Right atrium auricular region (tissue), 2 donors: ENCODE measurements around the gene ZNF500. TPM values are rescaled to one million over a fixed set of nuclear protein-coding genes. Genes with fewer than 3 reads are reported as not detected.

ENCODE experiments used
- DNase-seq: peaks from one replicate; pipeline ENCODE4 v3.0.0-alpha.2; 2019; ENCODE audit warnings: low spot score
- H3K27ac ChIP-seq, 2 donors: fragments of 200-600 bp; sonication (generic); 1 replicate in 1 of 2; 2 replicates in 1 of 2; pipeline ENCODE4 v1.5.1; 2016 to 2019
- H3K27me3 ChIP-seq, 2 donors: fragments of 200-600 bp; sonication (generic); one replicate each; pipeline versions ENCODE4 v1.5.1 to v1.6.0; 2017 to 2019
- H3K36me3 ChIP-seq: fragments of 200-600 bp; sonication (generic); one replicate; pipeline ENCODE4 v1.5.1; 2016
- H3K4me1 ChIP-seq, 2 donors: fragments of 200-600 bp; sonication (generic); one replicate each; pipeline versions ENCODE4 v1.5.1 to v1.6.0; 2017 to 2019
- H3K4me3 ChIP-seq, 2 donors: fragments of 200-600 bp; sonication (generic); 1 replicate in 1 of 2; 2 replicates in 1 of 2; pipeline ENCODE4 v1.5.1; 2017 to 2019; ENCODE audit warnings: mild to moderate bottlenecking in 1 of 2, moderate library complexity in 1 of 2
- H3K9me3 ChIP-seq, 2 donors: fragments of 200-600 bp; sonication (generic); one replicate each; pipeline ENCODE4 v1.5.1; 2019
- total RNA-seq, 2 donors: library from RNA; depleted of rRNA; stranded (reverse); fragments of >200 nt; gene quantifications; one replicate each; pipeline ENCODE4 v1.1.0, GENCODE V29; 2016
- TF ChIP-seq, protein P1 (sequence below), 2 donors: fragments of 200-600 bp; sonication (generic); IDR thresholded peaks; one replicate each; pipeline ENCODE4 v1.5.1; 2019; ENCODE audit warnings: antibody characterized with exemption in 2 of 2

ZNF500 gene
- total RNA-seq, result 1 to 10 TPM; 4.3 to 7.5 TPM

GRCh38 chr16:4766875-4767628 lies at the start of gene ZNF500:
TSS of gene ZNF500 (minus strand) at chr16:4767162. CDS start at chr16:4765978, 1,184 bp downstream.
- peaks cover 0 to 31% of the 10 kb centered on the region in 2 donors for H3K4me1 ChIP-seq
- peak within 1 kb of the TSS; percentile 88 to 100 for H3K4me3 ChIP-seq
- peak; percentile 99 for DNase-seq
- H3K27me3 ChIP-seq, result no peaks in the 10 kb centered on the region
- no peaks in the 10 kb centered on the region for H3K9me3 ChIP-seq
- TF ChIP-seq, protein P1, sequence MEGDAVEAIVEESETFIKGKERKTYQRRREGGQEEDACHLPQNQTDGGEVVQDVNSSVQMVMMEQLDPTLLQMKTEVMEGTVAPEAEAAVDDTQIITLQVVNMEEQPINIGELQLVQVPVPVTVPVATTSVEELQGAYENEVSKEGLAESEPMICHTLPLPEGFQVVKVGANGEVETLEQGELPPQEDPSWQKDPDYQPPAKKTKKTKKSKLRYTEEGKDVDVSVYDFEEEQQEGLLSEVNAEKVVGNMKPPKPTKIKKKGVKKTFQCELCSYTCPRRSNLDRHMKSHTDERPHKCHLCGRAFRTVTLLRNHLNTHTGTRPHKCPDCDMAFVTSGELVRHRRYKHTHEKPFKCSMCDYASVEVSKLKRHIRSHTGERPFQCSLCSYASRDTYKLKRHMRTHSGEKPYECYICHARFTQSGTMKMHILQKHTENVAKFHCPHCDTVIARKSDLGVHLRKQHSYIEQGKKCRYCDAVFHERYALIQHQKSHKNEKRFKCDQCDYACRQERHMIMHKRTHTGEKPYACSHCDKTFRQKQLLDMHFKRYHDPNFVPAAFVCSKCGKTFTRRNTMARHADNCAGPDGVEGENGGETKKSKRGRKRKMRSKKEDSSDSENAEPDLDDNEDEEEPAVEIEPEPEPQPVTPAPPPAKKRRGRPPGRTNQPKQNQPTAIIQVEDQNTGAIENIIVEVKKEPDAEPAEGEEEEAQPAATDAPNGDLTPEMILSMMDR (IDR thresholded peaks at IDR 0.05), result no peak
- H3K27ac ChIP-seq, result peak within 1 kb of the TSS; percentile 74 to 86
- peaks cover 18% of the 10 kb centered on the region for H3K36me3 ChIP-seq

DNA sequence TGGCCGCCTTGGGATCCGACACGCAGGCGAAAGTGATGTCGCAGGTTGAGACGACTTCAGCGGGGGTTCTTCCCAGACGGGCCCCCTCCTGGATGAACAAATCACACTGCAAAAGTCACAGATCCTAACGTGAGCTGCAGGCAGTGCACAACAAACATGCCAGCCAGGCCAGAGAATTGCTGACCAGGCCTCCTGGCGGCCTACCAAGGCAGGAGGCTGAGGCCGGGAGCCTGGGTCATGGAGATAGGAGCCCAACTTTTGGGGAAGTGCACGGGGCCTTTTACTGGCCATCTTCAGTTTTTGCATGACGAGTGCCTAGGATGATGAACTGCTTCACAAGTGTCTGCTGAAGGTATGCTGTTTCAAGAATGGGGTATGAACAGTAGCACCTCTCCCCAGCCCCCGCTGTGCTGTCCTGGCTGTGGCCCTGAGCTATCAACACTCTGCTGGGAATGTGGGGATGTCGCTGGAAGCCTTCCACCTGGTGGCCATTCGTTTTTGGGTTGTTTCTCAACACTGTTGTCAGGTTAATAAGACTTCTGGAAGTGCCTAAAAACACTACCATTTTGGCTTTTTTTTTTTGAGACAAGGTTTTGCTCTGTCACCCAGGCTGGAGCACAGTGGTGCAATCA lies 47.7 kb upstream of the ZNF500 start:
- no peak for DNase-seq
- H3K4me3 ChIP-seq, result no peak overlapping the region
- peak overlapping the region; percentile 77 to 90 for H3K27ac ChIP-seq
- peaks cover 76% of the 10 kb centered on the region for H3K36me3 ChIP-seq
- peaks cover 0 to 17% of the 10 kb centered on the region in 2 donors for H3K4me1 ChIP-seq
- TF ChIP-seq, protein P1 (IDR thresholded peaks at IDR 0.05), result peak in 1 of 2 donors; percentile 9
- no peaks in the 10 kb centered on the region for H3K27me3 ChIP-seq
- H3K9me3 ChIP-seq, result no peaks in the 10 kb centered on the region

- peak overlapping the region; percentile 77 to 90 for H3K27ac ChIP-seq
- H3K36me3 ChIP-seq, result peaks cover 78% of the 10 kb centered on the region
- no peak for DNase-seq
- H3K27me3 ChIP-seq, result no peaks in the 10 kb centered on the region
- peaks cover 0 to 17% of the 10 kb centered on the region in 2 donors for H3K4me1 ChIP-seq
- TF ChIP-seq, protein P1 (IDR thresholded peaks at IDR 0.05), result no peak
- H3K4me3 ChIP-seq, result no peak overlapping the region
- H3K9me3 ChIP-seq, result no peaks in the 10 kb centered on the region
These were observed 47.1 kb upstream of the ZNF500 start for GRCh38 chr16:4814046-4814445.

- TF ChIP-seq, protein P1 (IDR thresholded peaks at IDR 0.05), result no peak
- Histone ChIP-seq H3K27me3 (no peaks in the 10 kb centered on the region), H3K9me3 (no peaks in the 10 kb centered on the region), H3K4me3 (no peak overlapping the region), H3K36me3 (peaks cover 82% of the 10 kb centered on the region), H3K4me1 (peaks cover 0 to 17% of the 10 kb centered on the region in 2 donors), H3K27ac (peak overlapping the region; percentile 77 to 90)
- no peak for DNase-seq
These were observed 46.5 kb upstream of the ZNF500 start for GRCh38 chr16:4813251-4814003.

- H3K27me3 ChIP-seq, result no peaks in the 10 kb centered on the region
- no peaks in the 10 kb centered on the region for H3K9me3 ChIP-seq
- no peak for DNase-seq
- no peak overlapping the region for H3K4me3 ChIP-seq
- H3K4me1 ChIP-seq, result peaks cover 0 to 17% of the 10 kb centered on the region in 2 donors
- H3K27ac ChIP-seq, result no peak overlapping the region
- peaks cover 79% of the 10 kb centered on the region for H3K36me3 ChIP-seq
- TF ChIP-seq, protein P1 (IDR thresholded peaks at IDR 0.05), result no peak
These were observed 44.8 kb upstream of the ZNF500 start for GRCh38 chr16:4811773-4812172.
